Astrocyte (in vitro differentiated cells and primary cell): ENCODE results near the gene SAA1. TPM values are rescaled to one million over a fixed set of nuclear protein-coding genes. Genes with fewer than 3 reads are reported as not detected.
"Not testable (repeated sequence)": the region's sequence is repeated elsewhere in the genome, so short reads cannot be mapped to it uniquely, and the experiment has no call there.

Source experiments
- DNase-seq: peaks from one replicate; pipeline ENCODE4 v3.0.0-alpha.2; 2010; ENCODE audit warnings: low read depth
- FAIRE-seq: peaks from 2 replicates; lab custom pipeline; 2011; peaks lifted over from hg19 to GRCh38; lab: Jason Lieb, UNC
- H2AFZ ChIP-seq: 2 replicates; pipeline ENCODE4 v1.6.0; 2012; ENCODE audit warnings: low read depth, low read length, inconsistent platforms
- H3K27ac ChIP-seq: 2 replicates; pipeline ENCODE4 v1.5.1; 2011; ENCODE audit warnings: low read depth, low read length, inconsistent platforms
- H3K27me3 ChIP-seq: 2 replicates; pipeline ENCODE4 v1.6.0; 2011; ENCODE audit warnings: low read length, inconsistent platforms; ENCODE audit not compliant: insufficient read depth
- H3K36me3 ChIP-seq: 2 replicates; pipeline ENCODE4 v1.5.1; 2011; ENCODE audit warnings: low read length, inconsistent platforms; ENCODE audit not compliant: insufficient read depth
- H3K4me1 ChIP-seq: 2 replicates; pipeline ENCODE4 v1.5.1; 2011; ENCODE audit warnings: low read length, inconsistent platforms; ENCODE audit not compliant: insufficient read depth
- H3K4me2 ChIP-seq: 2 replicates; pipeline ENCODE4 v1.6.0; 2012; ENCODE audit warnings: low read length, inconsistent platforms
- H3K4me3 ChIP-seq: 2 replicates; pipeline ENCODE4 v1.5.1; 2011; ENCODE audit warnings: low read depth, mild to moderate bottlenecking, low read length, inconsistent platforms; ENCODE audit not compliant: insufficient read depth
- H3K79me2 ChIP-seq: 2 replicates; pipeline ENCODE4 v1.6.0; 2012; ENCODE audit warnings: mild to moderate bottlenecking, low read length, inconsistent platforms; ENCODE audit not compliant: insufficient read depth
- H3K9ac ChIP-seq: 2 replicates; pipeline ENCODE4 v1.6.0; 2012; ENCODE audit warnings: mild to moderate bottlenecking, low read length, inconsistent platforms
- H3K9me3 ChIP-seq: 2 replicates; pipeline ENCODE4 v1.5.1; 2012; ENCODE audit warnings: low read depth, mild to moderate bottlenecking, low read length, inconsistent platforms; ENCODE audit not compliant: insufficient read depth
- H4K20me1 ChIP-seq: 2 replicates; pipeline ENCODE4 v1.6.0; 2012; ENCODE audit warnings: low read length, inconsistent platforms; ENCODE audit not compliant: insufficient read depth
- H3K27ac Mint-ChIP-seq: one replicate; pipeline ENCODE4 v1.8.0; 2021; ENCODE audit warnings: mild to moderate bottlenecking, mixed read lengths; ENCODE audit not compliant: unreplicated experiment
- H3K27me3 Mint-ChIP-seq: one replicate; pipeline ENCODE4 v1.8.0; 2021; ENCODE audit warnings: low read depth, mixed read lengths; ENCODE audit not compliant: unreplicated experiment
- H3K36me3 Mint-ChIP-seq: one replicate; pipeline ENCODE4 v1.8.0; 2021; ENCODE audit warnings: low read depth, mixed read lengths; ENCODE audit not compliant: unreplicated experiment
- H3K4me1 Mint-ChIP-seq: one replicate; pipeline ENCODE4 v1.8.0; 2021; ENCODE audit warnings: low read depth, mixed read lengths; ENCODE audit not compliant: unreplicated experiment
- H3K4me3 Mint-ChIP-seq: one replicate; pipeline ENCODE4 v1.8.0; 2021; ENCODE audit warnings: mild to moderate bottlenecking, moderate library complexity, mixed read lengths; ENCODE audit not compliant: unreplicated experiment
- H3K9me3 Mint-ChIP-seq: one replicate; pipeline ENCODE4 v1.8.0; 2021; ENCODE audit warnings: mild to moderate bottlenecking, mixed read lengths; ENCODE audit not compliant: unreplicated experiment
- EZH2 ChIP-seq: IDR thresholded peaks from 2 replicates; pipeline ENCODE4 v1.6.1; 2012; ENCODE audit warnings: mild to moderate bottlenecking, low read length, inconsistent platforms; ENCODE audit not compliant: insufficient read depth
- total RNA-seq: library from RNA; stranded (reverse); gene quantifications from 2 replicates; pipeline ENCODE4 v1.2.1, GENCODE V29; 2021
- TF ChIP-seq, protein P1 (sequence below): IDR thresholded peaks from 2 replicates; pipeline ENCODE4 v1.5.1; 2011; ENCODE audit warnings: low read depth, mild to moderate bottlenecking, inconsistent platforms, low read length, moderate library complexity; ENCODE audit not compliant: insufficient read depth

SAA1 gene
- total RNA-seq, 1 donor from 2014 or later = 0.43 TPM

DNA sequence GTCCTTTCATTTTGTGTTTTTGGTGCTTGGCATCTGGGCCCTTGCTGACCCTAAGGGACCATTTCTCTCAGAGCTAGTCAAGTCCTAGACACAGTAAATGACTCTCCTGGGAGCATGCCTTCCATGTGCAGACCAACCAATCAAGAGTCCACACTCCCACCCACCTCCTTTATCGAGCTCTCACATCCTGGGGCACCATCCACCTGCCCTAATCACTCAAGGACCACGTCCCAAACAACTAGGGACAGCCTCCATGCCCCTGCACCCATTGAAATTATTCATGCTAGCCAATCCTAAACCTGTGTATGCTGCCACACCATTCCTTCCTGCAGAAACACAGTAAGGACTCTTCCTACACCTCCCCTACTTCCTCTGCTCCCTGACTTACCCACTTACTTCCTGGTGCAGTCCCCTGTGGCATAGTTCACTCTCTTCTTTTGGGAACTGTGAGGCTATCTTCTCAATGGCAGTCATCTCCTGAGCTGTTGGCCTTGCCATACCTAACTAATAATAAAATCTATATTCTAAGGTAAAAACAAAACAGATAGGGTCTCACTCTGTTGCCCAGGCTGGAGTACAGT lies 11.2 kb upstream of the SAA1 start:
- H3K36me3 Mint-ChIP-seq = no peaks in the 10 kb centered on the region
- H3K27me3 Mint-ChIP-seq = peaks cover 9% of the 10 kb centered on the region
- TF ChIP-seq EZH2 = no peak
- TF ChIP-seq, protein P1, sequence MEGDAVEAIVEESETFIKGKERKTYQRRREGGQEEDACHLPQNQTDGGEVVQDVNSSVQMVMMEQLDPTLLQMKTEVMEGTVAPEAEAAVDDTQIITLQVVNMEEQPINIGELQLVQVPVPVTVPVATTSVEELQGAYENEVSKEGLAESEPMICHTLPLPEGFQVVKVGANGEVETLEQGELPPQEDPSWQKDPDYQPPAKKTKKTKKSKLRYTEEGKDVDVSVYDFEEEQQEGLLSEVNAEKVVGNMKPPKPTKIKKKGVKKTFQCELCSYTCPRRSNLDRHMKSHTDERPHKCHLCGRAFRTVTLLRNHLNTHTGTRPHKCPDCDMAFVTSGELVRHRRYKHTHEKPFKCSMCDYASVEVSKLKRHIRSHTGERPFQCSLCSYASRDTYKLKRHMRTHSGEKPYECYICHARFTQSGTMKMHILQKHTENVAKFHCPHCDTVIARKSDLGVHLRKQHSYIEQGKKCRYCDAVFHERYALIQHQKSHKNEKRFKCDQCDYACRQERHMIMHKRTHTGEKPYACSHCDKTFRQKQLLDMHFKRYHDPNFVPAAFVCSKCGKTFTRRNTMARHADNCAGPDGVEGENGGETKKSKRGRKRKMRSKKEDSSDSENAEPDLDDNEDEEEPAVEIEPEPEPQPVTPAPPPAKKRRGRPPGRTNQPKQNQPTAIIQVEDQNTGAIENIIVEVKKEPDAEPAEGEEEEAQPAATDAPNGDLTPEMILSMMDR = no peak
- no peak for DNase-seq
- H2AFZ ChIP-seq = no peak overlapping the region
- H3K4me1 Mint-ChIP-seq = no peaks in the 10 kb centered on the region
- no peaks in the 10 kb centered on the region for H3K27me3 ChIP-seq
- no peak overlapping the region for H3K4me2 ChIP-seq
- H3K4me1 ChIP-seq = no peaks in the 10 kb centered on the region
- no peak overlapping the region for H3K27ac Mint-ChIP-seq
- no peaks in the 10 kb centered on the region for H3K9me3 Mint-ChIP-seq
- no peak for FAIRE-seq
- no peak overlapping the region for H3K4me3 Mint-ChIP-seq
- H3K4me3 ChIP-seq = no peak overlapping the region
- H3K27ac ChIP-seq = no peak overlapping the region
- no peaks in the 10 kb centered on the region for H3K36me3 ChIP-seq
- no peak overlapping the region for H3K9ac ChIP-seq
- no peaks in the 10 kb centered on the region for H3K9me3 ChIP-seq
- no peaks in the 10 kb centered on the region for H3K79me2 ChIP-seq
- no peaks in the 10 kb centered on the region for H4K20me1 ChIP-seq

DNA sequence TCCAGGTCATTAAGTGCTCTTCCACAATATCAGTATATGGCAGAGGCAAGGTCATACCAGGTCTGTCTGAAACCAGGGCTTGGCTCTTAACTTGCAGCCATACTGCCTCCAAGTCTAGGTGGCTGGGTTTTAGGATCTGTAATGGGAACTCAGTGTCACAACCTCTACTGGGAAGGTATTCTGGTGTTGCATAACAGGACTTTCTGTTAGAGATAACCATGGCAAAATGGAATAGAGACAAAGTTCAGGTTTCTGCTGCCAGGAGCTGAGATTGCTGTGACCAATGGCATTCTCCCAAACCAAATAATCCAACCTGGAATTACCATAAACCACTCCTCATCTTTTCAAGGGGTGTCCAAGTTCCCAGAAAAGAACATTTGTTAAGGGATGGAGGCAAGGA lies 6.8 kb upstream of the SAA1 start:
- Mint-ChIP-seq H3K9me3 (no peaks in the 10 kb centered on the region), H3K36me3 (no peaks in the 10 kb centered on the region), H3K4me3 (no peak overlapping the region), H3K27me3 (peaks cover 3% of the 10 kb centered on the region), H3K27ac (no peak overlapping the region), H3K4me1 (no peaks in the 10 kb centered on the region)
- Histone ChIP-seq H3K27ac (no peak overlapping the region), H3K4me2 (no peak overlapping the region), H3K4me1 (no peaks in the 10 kb centered on the region), H3K9me3 (no peaks in the 10 kb centered on the region), H3K79me2 (no peaks in the 10 kb centered on the region), H2AFZ (no peak overlapping the region), H3K36me3 (no peaks in the 10 kb centered on the region), H4K20me1 (no peaks in the 10 kb centered on the region), H3K9ac (no peak overlapping the region), H3K4me3 (no peak overlapping the region), H3K27me3 (no peaks in the 10 kb centered on the region)
- DNase-seq (no peak), FAIRE-seq (no peak)
- TF ChIP-seq EZH2 = no peak
- TF ChIP-seq, protein P1 = no peak

DNA sequence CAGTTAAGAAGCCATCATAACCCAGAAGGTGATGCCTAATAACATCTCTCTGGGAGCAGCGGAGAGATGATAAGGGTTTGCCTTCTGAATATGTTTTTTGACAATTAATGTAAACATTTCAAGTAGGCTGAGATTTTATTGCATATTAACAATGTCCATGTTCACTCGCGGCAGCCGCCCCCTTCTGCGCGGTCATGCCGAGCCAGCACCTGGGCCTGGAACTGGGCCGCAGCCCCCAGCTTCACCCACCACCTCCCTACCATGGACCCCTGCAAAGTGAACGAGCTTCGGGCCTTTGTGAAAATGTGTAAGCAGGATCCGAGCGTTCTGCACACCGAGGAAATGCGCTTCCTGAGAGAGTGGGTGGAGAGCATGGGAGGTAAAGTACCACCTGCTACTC lies 4.3 kb upstream of the SAA1 start:
- Mint-ChIP-seq H3K4me1 (no peaks in the 10 kb centered on the region), H3K36me3 (no peaks in the 10 kb centered on the region), H3K4me3 (no peak overlapping the region), H3K9me3 (no peaks in the 10 kb centered on the region), H3K27ac (no peak overlapping the region), H3K27me3 (peaks cover 2% of the 10 kb centered on the region)
- H3K4me1 ChIP-seq = no peaks in the 10 kb centered on the region
- H4K20me1 ChIP-seq = no peaks in the 10 kb centered on the region
- no peaks in the 10 kb centered on the region for H3K36me3 ChIP-seq
- H3K27me3 ChIP-seq = no peaks in the 10 kb centered on the region
- DNase-seq (no peak), FAIRE-seq (no peak)
- H3K79me2 ChIP-seq = no peaks in the 10 kb centered on the region
- no peak overlapping the region for H3K27ac ChIP-seq
- H3K4me3 ChIP-seq = no peak overlapping the region
- H3K4me2 ChIP-seq = no peak overlapping the region
- TF ChIP-seq EZH2 = no peak
- TF ChIP-seq, protein P1 = no peak
- H2AFZ ChIP-seq = no peak overlapping the region
- no peaks in the 10 kb centered on the region for H3K9me3 ChIP-seq
- no peak overlapping the region for H3K9ac ChIP-seq

DNA sequence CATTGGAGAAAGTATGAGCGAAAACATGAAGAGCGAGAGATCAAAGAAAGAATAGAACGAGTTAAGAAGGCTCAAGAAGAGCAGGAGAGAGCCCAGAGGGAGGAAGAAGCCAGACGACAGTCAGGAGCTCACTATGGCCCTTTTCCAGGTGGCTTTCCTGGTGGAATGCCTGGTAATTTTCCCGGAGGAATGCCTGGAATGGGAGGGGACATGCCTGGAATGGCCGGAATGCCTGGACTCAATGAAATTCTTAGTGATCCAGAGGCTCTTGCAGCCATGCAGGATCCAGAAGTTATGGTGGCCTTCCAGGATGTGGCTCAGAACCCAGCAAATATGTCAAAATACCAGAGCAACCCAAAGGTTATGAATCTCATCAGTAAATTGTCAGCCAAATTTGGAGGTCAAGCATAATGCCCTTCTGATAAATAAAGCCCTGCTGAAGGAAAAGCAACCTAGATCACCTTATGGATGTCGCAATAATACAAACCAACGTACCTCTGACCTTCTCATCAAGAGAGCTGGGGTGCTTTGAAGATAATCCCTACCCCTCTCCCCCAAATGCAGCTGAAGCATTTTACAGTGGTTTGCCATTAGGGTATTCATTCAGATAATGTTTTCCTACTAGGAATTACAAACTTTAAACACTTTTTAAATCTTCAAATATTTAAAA lies 3.2 kb upstream of the SAA1 start:
- H3K9ac ChIP-seq, H4K20me1 ChIP-seq, H3K27me3 ChIP-seq, H3K4me3 ChIP-seq, H3K4me2 ChIP-seq, H3K36me3 ChIP-seq, H3K36me3 Mint-ChIP-seq, H3K4me3 Mint-ChIP-seq, H3K9me3 ChIP-seq, H3K9me3 Mint-ChIP-seq, H3K27ac Mint-ChIP-seq, H2AFZ ChIP-seq, H3K4me1 Mint-ChIP-seq, H3K27me3 Mint-ChIP-seq, H3K79me2 ChIP-seq, FAIRE-seq, H3K27ac ChIP-seq, H3K4me1 ChIP-seq: not testable (repeated sequence)
- peak; percentile 9 for DNase-seq
